GM12891 (cell line): ENCODE results near the gene SLC12A7.

Source experiments
- POLR2A ChIP-seq: IDR thresholded peaks from 2 replicates; pipeline ENCODE4 v1.6.1; 2011; ENCODE audit warnings: low read depth, low read length, control low read depth
- POLR2AphosphoS5 ChIP-seq: IDR thresholded peaks from 2 replicates; pipeline ENCODE4 v1.6.1; 2011; ENCODE audit warnings: low read depth, low read length, control low read depth
- SPI1 ChIP-seq: IDR thresholded peaks from 2 replicates; pipeline ENCODE4 v1.6.1; 2011; ENCODE audit warnings: low read depth, low read length, control low read depth
- TAF1 ChIP-seq: IDR thresholded peaks from 2 replicates; pipeline ENCODE4 v1.6.1; 2011; ENCODE audit warnings: low read depth, low read length, control low read depth

- TF ChIP-seq POLR2A (no peak), POLR2AphosphoS5 (no peak), SPI1 (no peak), TAF1 (no peak)
These were observed 77.4 kb downstream of the SLC12A7 start for GRCh38 chr5:1034421-1034905.
